Measurements from ENCODE around the gene FHOD3. TPM values are rescaled to one million over a fixed set of nuclear protein-coding genes. Genes with fewer than 3 reads are reported as not detected.

Gene FHOD3
- total and polyA plus RNA-seq, 2 experiments from 2014 or later: 2.7 to 8.7 TPM

GRCh38 chr18:36532815-36533214 is 235.3 kb downstream of the FHOD3 start (continued):
- no peak for TF ChIP-seq STAT1 (IDR thresholded peaks at IDR 0.05; ENCODE audit: unreplicated experiment)
- TF ChIP-seq CREB1 (CRISPR knock-in tag; IDR thresholded peaks at IDR 0.05; ENCODE audit: low read depth): no peak
- no peak for TF ChIP-seq EZH2 (IDR thresholded peaks at IDR 0.05; ENCODE audit: low read depth, unreplicated experiment)
- TF ChIP-seq ETS1 (IDR thresholded peaks at IDR 0.05): no peak

GRCh38 chr18:36533446-36534153 is 236.1 kb downstream of the FHOD3 start:
- peaks cover 6% of the 10 kb centered on the region; the same call in 1 of the 2 replicates for H3K9me2 ChIP-seq (ENCODE audit: insufficient read depth)
- no peaks in the 10 kb centered on the region for H4K20me1 ChIP-seq (replicated peaks; ENCODE audit: insufficient read depth)
- H3K27me3 ChIP-seq (ENCODE audit: insufficient read depth): no peaks in the 10 kb centered on the region
- Mint-ChIP-seq H3K36me3 (ENCODE audit: low read depth) (no peaks in the 10 kb centered on the region), H3K4me3 (no peak overlapping the region), H3K9me3 (no peaks in the 10 kb centered on the region), H3K4me1 (peaks cover 14% of the 10 kb centered on the region), H3K27me3 (ENCODE audit: insufficient read depth, low read depth, poor library complexity) (peaks cover 3% of the 10 kb centered on the region), H3K27ac (no peak overlapping the region)
- DNase-seq (ENCODE audit: low spot score) (no peak), ATAC-seq (no peak)
- no peaks in the 10 kb centered on the region for H3F3A ChIP-seq (replicated peaks; ENCODE audit: low read depth)
- no peak overlapping the region for H2AFZ ChIP-seq
- no peaks in the 10 kb centered on the region for H3K36me3 ChIP-seq (ENCODE audit: insufficient read depth)
- H3K27ac ChIP-seq (ENCODE audit: low read depth): no peak overlapping the region
- H3K4me2 ChIP-seq: no peak overlapping the region
- no peak overlapping the region for H3K4me3 ChIP-seq
- 0 out of 2 replicates have a peak, but pooled peaks cover 7% of the 10 kb centered on the region for H3K4me1 ChIP-seq (ENCODE audit: insufficient read depth)
- no peaks in the 10 kb centered on the region for H3K79me2 ChIP-seq (replicated peaks; ENCODE audit: insufficient read depth)
- TF ChIP-seq ZNF331 (CRISPR knock-in tag; IDR thresholded peaks at IDR 0.05; ENCODE audit: low read depth) (no peak), CREB1 (CRISPR knock-in tag; IDR thresholded peaks at IDR 0.05; ENCODE audit: low read depth) (no peak), EZH2phosphoT487 (IDR thresholded peaks at IDR 0.05; ENCODE audit: unreplicated experiment) (no peak), NANOG (IDR thresholded peaks at IDR 0.05; ENCODE audit: borderline replicate concordance) (no peak), CTCF (conservative IDR thresholded peaks at IDR 0.05; ENCODE audit: low read depth in 2 of 2) (no peak), JUNB (IDR thresholded peaks at IDR 0.05; ENCODE audit: unreplicated experiment) (no peak), ETS1 (IDR thresholded peaks at IDR 0.05) (no peak), EZH2 (IDR thresholded peaks at IDR 0.05; ENCODE audit: low read depth, unreplicated experiment) (no peak), ZNF114 (CRISPR knock-in tag; IDR thresholded peaks at IDR 0.05) (no peak), STAT1 (IDR thresholded peaks at IDR 0.05; ENCODE audit: unreplicated experiment) (no peak), ZNF462 (CRISPR knock-in tag; IDR thresholded peaks at IDR 0.05) (no peak)
